Measurements from ENCODE around the gene ACADL.

The ACADL gene

GRCh38 chr2:210224941-210225672 is at the start of gene ACADL:
Gene ACADL (minus strand): TSS chr2:210225447. CDS start chr2:210225263, 184 bp downstream.
- in situ Hi-C loops (cut with HindIII; ENCODE audit: low sequenced_read_pairs), result no loop called here

- in situ Hi-C loops (cut with HindIII; ENCODE audit: low sequenced_read_pairs), result no loop called here
Measured at GRCh38 chr2:210271300-210271699, 46.1 kb upstream of the ACADL start.

- in situ Hi-C loops (cut with HindIII; ENCODE audit: low sequenced_read_pairs), result no loop called here
Measured at GRCh38 chr2:210269148-210269547, 43.9 kb upstream of the ACADL start.

- in situ Hi-C loops (cut with HindIII; ENCODE audit: low sequenced_read_pairs), result no loop called here
Measured at GRCh38 chr2:210268281-210268680, 43.0 kb upstream of the ACADL start.

- in situ Hi-C loops (cut with HindIII; ENCODE audit: low sequenced_read_pairs), result no loop called here
Measured at GRCh38 chr2:210267698-210268097, 42.5 kb upstream of the ACADL start.

GRCh38 chr2:210264282-210264681 is 39.0 kb upstream of the ACADL start:
- in situ Hi-C loops (cut with HindIII; ENCODE audit: low sequenced_read_pairs), result no loop called here

- in situ Hi-C loops (cut with HindIII; ENCODE audit: low sequenced_read_pairs), result no loop called here
Measured at GRCh38 chr2:210263841-210264240, 38.6 kb upstream of the ACADL start.

- in situ Hi-C loops (cut with HindIII; ENCODE audit: low sequenced_read_pairs), result no loop called here
Measured at GRCh38 chr2:210262036-210262435, 36.8 kb upstream of the ACADL start.

- in situ Hi-C loops (cut with HindIII; ENCODE audit: low sequenced_read_pairs), result no loop called here
Measured at GRCh38 chr2:210259687-210260086, 34.4 kb upstream of the ACADL start.

GRCh38 chr2:210252699-210253606 is 27.7 kb upstream of the ACADL start:
- in situ Hi-C loops (cut with HindIII; ENCODE audit: low sequenced_read_pairs), result no loop called here

- in situ Hi-C loops (cut with HindIII; ENCODE audit: low sequenced_read_pairs), result no loop called here
Measured at GRCh38 chr2:210250622-210251021, 25.4 kb upstream of the ACADL start.

- in situ Hi-C loops (cut with HindIII; ENCODE audit: low sequenced_read_pairs), result no loop called here
Measured at GRCh38 chr2:210233487-210233886, 8.2 kb upstream of the ACADL start.

GRCh38 chr2:210230984-210231383 is 5.7 kb upstream of the ACADL start:
- in situ Hi-C loops (cut with HindIII; ENCODE audit: low sequenced_read_pairs), result no loop called here

GRCh38 chr2:210230518-210230917 is 5.3 kb upstream of the ACADL start:
- in situ Hi-C loops (cut with HindIII; ENCODE audit: low sequenced_read_pairs), result no loop called here

- in situ Hi-C loops (cut with HindIII; ENCODE audit: low sequenced_read_pairs), result no loop called here
Measured at GRCh38 chr2:210228586-210228985, 3.3 kb upstream of the ACADL start.

GRCh38 chr2:210227290-210228088 is 2.2 kb upstream of the ACADL start:
- in situ Hi-C loops (cut with HindIII; ENCODE audit: low sequenced_read_pairs), result no loop called here

GRCh38 chr2:210226223-210226622 is 976 bp upstream of the ACADL start:
- in situ Hi-C loops (cut with HindIII; ENCODE audit: low sequenced_read_pairs), result no loop called here

GRCh38 chr2:210224591-210224940 is 681 bp downstream of the ACADL start:
- in situ Hi-C loops (cut with HindIII; ENCODE audit: low sequenced_read_pairs), result no loop called here

GRCh38 chr2:210215120-210215519 is 10.1 kb downstream of the ACADL start:
- in situ Hi-C loops (cut with HindIII; ENCODE audit: low sequenced_read_pairs), result no loop called here

- in situ Hi-C loops (cut with HindIII; ENCODE audit: low sequenced_read_pairs), result no loop called here
Measured at GRCh38 chr2:210210185-210210584, 15.1 kb downstream of the ACADL start.

GRCh38 chr2:210207929-210208328 is 17.3 kb downstream of the ACADL start:
- in situ Hi-C loops (cut with HindIII; ENCODE audit: low sequenced_read_pairs), result no loop called here

Data from endothelial cell of hepatic sinusoid (primary cell).